ENCODE data around the gene DNAJB1. TPM values are rescaled to one million over a fixed set of nuclear protein-coding genes. Genes with fewer than 3 reads are reported as not detected.
A peak's percentile ranks its signal among the peaks of the same experiment; 100 is the strongest.
"Not testable (repeated sequence)": the region's sequence is repeated elsewhere in the genome, so short reads cannot be mapped to it uniquely, and the experiment has no call there.

The DNAJB1 gene
- total RNA-seq, 1 donor from 2014 or later, result 83.3 TPM

- no peak for TF ChIP-seq CTCF (conservative IDR thresholded peaks at IDR 0.05; ENCODE audit: low read depth, low read length)
- H3K4me3 ChIP-seq (ENCODE audit: low read depth, low read length), result no peak overlapping the region
- no peak for DNase-seq (ENCODE audit: low read depth)
Observed at GRCh38 chr19:14558370-14559066, 40.3 kb upstream of the DNAJB1 start.

- no peak overlapping the region for H3K4me3 ChIP-seq (ENCODE audit: low read depth, low read length)
- DNase-seq (ENCODE audit: low read depth), result no peak
- peak; percentile 90 for TF ChIP-seq CTCF (conservative IDR thresholded peaks at IDR 0.05; ENCODE audit: low read depth, low read length)
Observed at GRCh38 chr19:14556662-14557188, 38.5 kb upstream of the DNAJB1 start.

GRCh38 chr19:14555918-14556661 is 37.9 kb upstream of the DNAJB1 start:
- H3K4me3 ChIP-seq (ENCODE audit: low read depth, low read length), result no peak overlapping the region
- TF ChIP-seq CTCF (conservative IDR thresholded peaks at IDR 0.05; ENCODE audit: low read depth, low read length), result no peak
- no peak for DNase-seq (ENCODE audit: low read depth)

GRCh38 chr19:14554382-14554812 is 36.2 kb upstream of the DNAJB1 start:
- H3K4me3 ChIP-seq (ENCODE audit: low read depth, low read length), result no peak overlapping the region
- no peak for DNase-seq (ENCODE audit: low read depth)
- peak; percentile 8 for TF ChIP-seq CTCF (conservative IDR thresholded peaks at IDR 0.05; ENCODE audit: low read depth, low read length)

- no peak overlapping the region for H3K4me3 ChIP-seq (ENCODE audit: low read depth, low read length)
- no peak for DNase-seq (ENCODE audit: low read depth)
- no peak for TF ChIP-seq CTCF (conservative IDR thresholded peaks at IDR 0.05; ENCODE audit: low read depth, low read length)
Observed at GRCh38 chr19:14553939-14554243, 35.7 kb upstream of the DNAJB1 start.

- H3K4me3 ChIP-seq (ENCODE audit: low read depth, low read length), result no peak overlapping the region
- no peak for TF ChIP-seq CTCF (conservative IDR thresholded peaks at IDR 0.05; ENCODE audit: low read depth, low read length)
- no peak for DNase-seq (ENCODE audit: low read depth)
Observed at GRCh38 chr19:14553042-14553938, 35.1 kb upstream of the DNAJB1 start.

GRCh38 chr19:14552006-14552360 is 33.8 kb upstream of the DNAJB1 start:
- H3K4me3 ChIP-seq (ENCODE audit: low read depth, low read length); DNase-seq (ENCODE audit: low read depth): not testable (repeated sequence)
